HL-60 (cell line): ENCODE data around the gene ORMDL2.
A peak's percentile ranks its signal among the peaks of the same experiment; 100 is the strongest.

Source experiments
- DNase-seq, 2 experiments: peaks; one replicate each; pipeline ENCODE4 v3.0.0-alpha.2; 2010 to 2020; ENCODE audit warnings: low read depth in 1 of 2, low spot score in 1 of 2
- H3K27ac ChIP-seq: fragments of 250-450 bp; sonication (Bioruptor Pico); replicated peaks from 2 replicates; pipeline ENCODE4 v1.5.1; 2020; ENCODE audit warnings: mild to moderate bottlenecking, moderate library complexity
- H3K27me3 ChIP-seq: fragments of 250-450 bp; sonication (Bioruptor Pico); 2 replicates; pipeline ENCODE4 v1.5.1; 2021; ENCODE audit warnings: mild to moderate bottlenecking, moderate library complexity; ENCODE audit not compliant: insufficient read depth, poor library complexity, severe bottlenecking
- H3K4me3 ChIP-seq: replicated peaks from 2 replicates; pipeline ENCODE4 v1.5.1; 2011; ENCODE audit warnings: mild to moderate bottlenecking, control low read depth, low read length; ENCODE audit not compliant: insufficient read depth
- GABPA ChIP-seq: IDR thresholded peaks from 2 replicates; pipeline ENCODE4 v1.6.1; 2012; ENCODE audit warnings: low read depth
- POLR2AphosphoS5 ChIP-seq: IDR thresholded peaks from 2 replicates; pipeline ENCODE4 v1.6.1; 2012; ENCODE audit warnings: low read depth
- SPI1 ChIP-seq: IDR thresholded peaks from 2 replicates; pipeline ENCODE4 v1.6.1; 2012; ENCODE audit warnings: low read depth, mild to moderate bottlenecking, borderline replicate concordance
- TF ChIP-seq, protein P1 (sequence below): IDR thresholded peaks from one replicate; pipeline ENCODE4 v1.5.1; 2011; ENCODE audit warnings: low read length, control low read depth, inconsistent platforms; ENCODE audit not compliant: insufficient read depth
- TF ChIP-seq, protein P2 (sequence below): IDR thresholded peaks from 2 replicates; pipeline ENCODE4 v1.6.1; 2012; ENCODE audit warnings: low read depth; ENCODE audit not compliant: insufficient replicate concordance

ORMDL2 gene

DNA sequence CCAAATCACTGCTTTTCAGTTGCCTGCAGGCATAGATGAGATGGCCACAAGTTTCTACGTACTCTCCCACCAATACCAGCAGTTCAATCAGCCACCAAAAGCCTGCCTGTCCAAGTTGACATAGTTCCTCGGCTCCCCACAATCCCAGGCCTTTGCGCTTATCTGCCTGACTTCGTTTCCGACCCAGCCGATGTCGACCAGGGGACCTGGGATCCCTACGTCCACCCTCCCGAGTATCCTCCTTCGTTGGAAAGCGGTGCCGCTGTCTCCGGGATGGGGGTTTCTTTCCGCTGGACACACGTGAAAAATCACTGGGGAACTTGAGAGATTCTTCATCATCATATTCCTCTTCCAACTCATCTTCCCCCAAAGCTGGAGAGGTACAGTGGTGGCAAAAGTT, 10.0 kb downstream of the ORMDL2 start:
- no peak overlapping the region for H3K27ac ChIP-seq
- no peak overlapping the region; the same call in 1 of the 2 replicates for H3K4me3 ChIP-seq
- no peak for DNase-seq

DNA sequence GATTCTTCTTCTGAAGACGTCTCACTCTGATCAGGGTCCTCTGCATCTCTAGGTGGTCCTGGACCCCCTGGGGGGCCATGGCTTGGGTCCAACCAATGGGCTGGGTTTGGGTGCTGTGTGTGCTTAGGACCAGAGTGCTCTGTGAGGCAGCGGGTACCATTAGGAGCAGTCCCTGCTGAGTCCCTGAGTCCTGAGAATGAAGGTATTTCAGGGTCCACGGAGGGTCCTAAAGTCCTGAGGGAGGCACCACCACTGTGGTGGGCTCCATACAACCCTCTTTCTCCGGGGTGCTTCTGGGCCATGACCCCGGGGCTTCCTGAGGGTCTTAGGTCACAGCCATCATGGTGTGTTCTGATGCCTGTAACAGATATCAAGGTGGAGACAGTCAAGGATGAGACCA, 10.5 kb downstream of the ORMDL2 start:
- no peak for DNase-seq
- Histone ChIP-seq H3K4me3 (no peak overlapping the region; the same call in 1 of the 2 replicates), H3K27ac (no peak overlapping the region; the same call in 1 of the 2 replicates), H3K27me3 (no peaks in the 10 kb centered on the region)
- no peak for TF ChIP-seq POLR2AphosphoS5
- TF ChIP-seq, protein P1, sequence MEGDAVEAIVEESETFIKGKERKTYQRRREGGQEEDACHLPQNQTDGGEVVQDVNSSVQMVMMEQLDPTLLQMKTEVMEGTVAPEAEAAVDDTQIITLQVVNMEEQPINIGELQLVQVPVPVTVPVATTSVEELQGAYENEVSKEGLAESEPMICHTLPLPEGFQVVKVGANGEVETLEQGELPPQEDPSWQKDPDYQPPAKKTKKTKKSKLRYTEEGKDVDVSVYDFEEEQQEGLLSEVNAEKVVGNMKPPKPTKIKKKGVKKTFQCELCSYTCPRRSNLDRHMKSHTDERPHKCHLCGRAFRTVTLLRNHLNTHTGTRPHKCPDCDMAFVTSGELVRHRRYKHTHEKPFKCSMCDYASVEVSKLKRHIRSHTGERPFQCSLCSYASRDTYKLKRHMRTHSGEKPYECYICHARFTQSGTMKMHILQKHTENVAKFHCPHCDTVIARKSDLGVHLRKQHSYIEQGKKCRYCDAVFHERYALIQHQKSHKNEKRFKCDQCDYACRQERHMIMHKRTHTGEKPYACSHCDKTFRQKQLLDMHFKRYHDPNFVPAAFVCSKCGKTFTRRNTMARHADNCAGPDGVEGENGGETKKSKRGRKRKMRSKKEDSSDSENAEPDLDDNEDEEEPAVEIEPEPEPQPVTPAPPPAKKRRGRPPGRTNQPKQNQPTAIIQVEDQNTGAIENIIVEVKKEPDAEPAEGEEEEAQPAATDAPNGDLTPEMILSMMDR = no peak
- no peak for TF ChIP-seq SPI1
- TF ChIP-seq, protein P2, sequence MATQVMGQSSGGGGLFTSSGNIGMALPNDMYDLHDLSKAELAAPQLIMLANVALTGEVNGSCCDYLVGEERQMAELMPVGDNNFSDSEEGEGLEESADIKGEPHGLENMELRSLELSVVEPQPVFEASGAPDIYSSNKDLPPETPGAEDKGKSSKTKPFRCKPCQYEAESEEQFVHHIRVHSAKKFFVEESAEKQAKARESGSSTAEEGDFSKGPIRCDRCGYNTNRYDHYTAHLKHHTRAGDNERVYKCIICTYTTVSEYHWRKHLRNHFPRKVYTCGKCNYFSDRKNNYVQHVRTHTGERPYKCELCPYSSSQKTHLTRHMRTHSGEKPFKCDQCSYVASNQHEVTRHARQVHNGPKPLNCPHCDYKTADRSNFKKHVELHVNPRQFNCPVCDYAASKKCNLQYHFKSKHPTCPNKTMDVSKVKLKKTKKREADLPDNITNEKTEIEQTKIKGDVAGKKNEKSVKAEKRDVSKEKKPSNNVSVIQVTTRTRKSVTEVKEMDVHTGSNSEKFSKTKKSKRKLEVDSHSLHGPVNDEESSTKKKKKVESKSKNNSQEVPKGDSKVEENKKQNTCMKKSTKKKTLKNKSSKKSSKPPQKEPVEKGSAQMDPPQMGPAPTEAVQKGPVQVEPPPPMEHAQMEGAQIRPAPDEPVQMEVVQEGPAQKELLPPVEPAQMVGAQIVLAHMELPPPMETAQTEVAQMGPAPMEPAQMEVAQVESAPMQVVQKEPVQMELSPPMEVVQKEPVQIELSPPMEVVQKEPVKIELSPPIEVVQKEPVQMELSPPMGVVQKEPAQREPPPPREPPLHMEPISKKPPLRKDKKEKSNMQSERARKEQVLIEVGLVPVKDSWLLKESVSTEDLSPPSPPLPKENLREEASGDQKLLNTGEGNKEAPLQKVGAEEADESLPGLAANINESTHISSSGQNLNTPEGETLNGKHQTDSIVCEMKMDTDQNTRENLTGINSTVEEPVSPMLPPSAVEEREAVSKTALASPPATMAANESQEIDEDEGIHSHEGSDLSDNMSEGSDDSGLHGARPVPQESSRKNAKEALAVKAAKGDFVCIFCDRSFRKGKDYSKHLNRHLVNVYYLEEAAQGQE = no peak
- TF ChIP-seq GABPA = no peak

More for the DNA sequence above, 10.0 kb downstream of the ORMDL2 start:
- H3K27me3 ChIP-seq = no peaks in the 10 kb centered on the region
- TF ChIP-seq, protein P1 = no peak
- TF ChIP-seq GABPA (no peak), POLR2AphosphoS5 (no peak; the same call in 1 of the 2 replicates), SPI1 (no peak)
- TF ChIP-seq, protein P2 = no peak

- DNase-seq = peak in 1 of 2 experiments; percentile 40
- Histone ChIP-seq H3K27ac (peak overlapping the region; percentile 74), H3K4me3 (peak overlapping the region; percentile 91), H3K27me3 (no peaks in the 10 kb centered on the region)
- TF ChIP-seq, protein P2 = no peak
- no peak for TF ChIP-seq GABPA
- no peak for TF ChIP-seq POLR2AphosphoS5
- TF ChIP-seq, protein P1 = no peak
These were observed 12.2 kb downstream of the ORMDL2 start for GRCh38 chr12:55829967-55830600.
